Stimulated activated CD4-positive, alpha-beta T cell treated with anti-CD3 and anti-CD28 coated beads, Interleukin-4, amount 100 ng/mL, for 48 hours (primary cell): ENCODE measurements around the gene RDM1.

Source experiments
- DNase-seq, 2 donors: peaks; one replicate each; pipeline ENCODE4 v3.0.0-alpha.2; 2020; ENCODE audit warnings: low read depth in 2 of 2

Gene RDM1

DNA sequence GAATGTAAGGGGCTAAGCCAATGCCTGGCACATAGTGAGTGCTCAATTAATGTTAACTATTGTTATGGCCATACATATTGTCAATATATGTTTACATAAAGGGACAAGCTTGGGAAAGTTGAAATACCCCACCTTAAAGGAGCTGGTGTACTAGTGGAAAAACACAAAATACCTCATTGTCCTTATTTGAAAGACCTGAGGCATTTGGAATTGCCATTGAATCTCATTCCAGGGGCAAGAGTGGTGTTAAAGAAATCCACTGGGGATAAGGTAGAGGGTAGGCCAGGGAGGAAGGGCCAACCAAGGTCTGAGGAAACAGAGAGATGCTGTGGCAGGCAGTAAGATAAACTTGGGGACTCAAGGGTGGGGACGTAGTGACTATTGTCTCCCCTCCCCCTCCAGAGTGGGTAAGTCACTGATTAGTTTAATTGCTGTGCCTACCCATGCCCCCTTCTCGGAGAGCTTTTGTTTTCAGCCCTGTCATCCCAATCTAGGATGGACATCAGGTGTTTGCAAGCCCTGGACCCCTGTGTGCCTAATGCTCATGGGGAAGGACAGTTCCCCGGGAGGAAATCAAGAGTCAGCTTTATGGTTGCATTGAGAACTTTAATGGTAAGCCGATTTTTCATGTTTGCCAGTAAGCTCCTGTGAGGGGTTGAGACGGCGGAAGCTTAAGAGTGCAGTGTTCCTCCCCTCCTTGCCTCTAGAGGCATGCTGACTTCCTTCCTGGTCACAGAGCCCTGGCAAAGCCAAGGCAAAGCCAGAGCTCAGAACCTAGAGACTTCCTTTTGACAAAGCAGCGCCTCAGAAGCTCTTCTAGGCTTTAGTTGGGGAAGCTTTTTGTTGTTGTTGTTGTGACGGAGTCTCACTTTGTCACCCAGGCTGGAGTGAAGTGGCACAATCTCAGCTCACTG is 59.4 kb downstream of the RDM1 start:
- no peak for DNase-seq

DNA sequence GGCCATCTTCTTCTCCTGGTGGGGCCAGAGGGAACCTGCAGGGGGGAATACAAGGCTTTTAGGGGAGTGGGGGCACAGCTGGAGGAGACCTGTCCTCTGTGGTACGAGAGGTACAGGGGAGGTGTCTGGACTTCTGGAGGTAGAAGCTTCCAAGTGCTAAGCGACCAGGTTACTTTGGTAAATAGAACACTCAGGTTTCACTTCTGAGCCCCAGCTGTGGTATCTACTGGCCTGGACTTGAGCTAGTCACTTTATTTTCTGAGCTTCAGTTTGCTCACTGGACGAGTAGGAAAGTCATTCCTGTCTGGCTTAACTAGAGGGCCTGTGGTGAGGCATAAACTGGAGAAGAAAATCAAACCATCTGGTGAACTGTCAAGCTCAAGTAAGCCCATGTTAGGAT is 61.8 kb downstream of the RDM1 start, which contains the start of gene HEATR9:
TSS of gene HEATR9 (minus strand) at position 155 of the 400 bp plus-strand sequence. CDS start at position 6, 149 bp downstream.
- DNase-seq = no peak
